HepG2 (cell line): Measurements from ENCODE around the gene SIRPB2.

ENCODE experiments used
- CBX1 ChIP-seq: IDR thresholded peaks from one replicate; pipeline ENCODE4 v1.6.1; 2016; ENCODE audit warnings: antibody characterized with exemption, low read depth
- CTCF ChIP-seq: sonication (generic); formaldehyde crosslinking; IDR thresholded peaks from 2 replicates; pipeline ENCODE4 v1.5.0; 2020; ENCODE audit warnings: mild to moderate bottlenecking, missing genetic modification reagents, moderate library complexity
- DNMT1 ChIP-seq: sonication (generic); formaldehyde crosslinking; IDR thresholded peaks from 2 replicates; pipeline ENCODE4 v1.5.1; 2020; ENCODE audit warnings: mild to moderate bottlenecking, missing genetic modification reagents
- ETV6 ChIP-seq: sonication (generic); formaldehyde crosslinking; conservative IDR thresholded peaks from 2 replicates; pipeline ENCODE4 v1.4.0; 2020; ENCODE audit warnings: missing genetic modification reagents
- EZH2 ChIP-seq: conservative IDR thresholded peaks from 2 replicates; pipeline ENCODE4 v1.6.1; 2012; ENCODE audit warnings: mild to moderate bottlenecking, low read depth, low read length, moderate library complexity
- GATAD1 ChIP-seq: IDR thresholded peaks from 2 replicates; pipeline ENCODE4 v1.6.1; 2016; ENCODE audit warnings: missing genetic modification reagents, missing compliant biosample characterization
- KLF15 ChIP-seq: sonication (generic); formaldehyde crosslinking; IDR thresholded peaks from 2 replicates; pipeline ENCODE4 v1.8.1; 2023; ENCODE audit warnings: borderline replicate concordance, mild to moderate bottlenecking, inconsistent platforms, missing genetic modification reagents, mixed read lengths
- ZNF816 ChIP-seq: sonication (generic); formaldehyde crosslinking; IDR thresholded peaks from 2 replicates; pipeline ENCODE4 v1.8.0; 2022; ENCODE audit warnings: missing genetic modification reagents, mild to moderate bottlenecking, borderline replicate concordance

- TF ChIP-seq DNMT1 (no peak), KLF15 (CRISPR knock-in tag) (no peak), ZNF816 (CRISPR knock-in tag) (no peak), CTCF (CRISPR knock-in tag) (no peak), CBX1 (no peak), EZH2 (no peak), GATAD1 (CRISPR knock-in tag) (no peak), ETV6 (CRISPR knock-in tag) (no peak)
Measured at GRCh38 chr20:1477896-1478490, 13.2 kb downstream of the SIRPB2 start.
